HG02852 (cell line): Measurements from ENCODE around the gene ZNF91.
"Not testable (repeated sequence)": the region's sequence is repeated elsewhere in the genome, so short reads cannot be mapped to it uniquely, and the experiment has no call there.

ENCODE experiments used
- ATAC-seq: cut with Tn5 transposase; IDR thresholded peaks from one replicate; pipeline ENCODE4 v1.9.1; 2021; ENCODE audit warnings: mild to moderate bottlenecking, moderate library complexity; ENCODE audit not compliant: unreplicated experiment

The ZNF91 gene

GRCh38 chr19:23399443-23399842, 4.2 kb upstream of the ZNF91 start:
- ATAC-seq: no peak

GRCh38 chr19:23395722-23396117, 449 bp upstream of the ZNF91 start:
- ATAC-seq: not testable (repeated sequence)

GRCh38 chr19:23394511-23394910, 760 bp downstream of the ZNF91 start:
- ATAC-seq: no peak

GRCh38 chr19:23393121-23393520, 2.1 kb downstream of the ZNF91 start:
- no peak for ATAC-seq

DNA sequence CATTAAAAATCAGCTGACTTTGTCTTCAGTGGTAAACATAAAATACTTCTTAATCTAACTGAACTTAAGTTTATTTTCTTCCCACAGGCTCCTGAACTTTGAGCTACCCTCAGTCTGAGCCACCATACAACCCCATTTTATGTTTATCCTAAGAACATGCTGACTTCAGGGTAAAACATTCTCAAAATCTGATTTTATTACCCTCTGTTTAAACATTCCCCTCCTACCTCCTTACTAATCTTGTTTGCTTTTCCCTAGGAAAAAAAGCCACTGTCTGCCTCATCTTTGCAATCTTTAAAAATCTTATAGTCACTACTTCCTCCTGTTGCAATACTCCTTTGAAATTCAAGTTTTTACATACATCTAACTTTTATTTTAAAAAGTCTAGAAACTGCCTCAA, 4.0 kb downstream of the ZNF91 start:
- no peak for ATAC-seq

DNA sequence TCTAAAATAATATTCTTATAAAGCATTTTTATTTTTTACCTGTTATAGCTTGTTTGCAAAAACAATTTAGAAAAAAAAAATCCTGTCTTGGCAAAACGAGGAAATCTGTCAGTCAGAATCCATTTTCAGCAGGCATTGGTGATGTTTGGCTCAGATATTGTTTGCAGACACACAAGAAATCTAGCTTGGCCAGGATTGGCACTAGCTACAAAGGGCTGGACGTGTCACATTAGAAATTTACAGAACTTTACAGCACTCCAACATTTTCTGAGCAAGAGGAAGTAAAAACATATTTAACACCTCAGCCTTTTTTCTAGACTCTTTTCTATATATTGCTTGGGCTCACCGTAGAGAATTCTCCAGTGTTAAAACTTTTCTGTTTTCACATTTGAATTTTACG, 9.9 kb downstream of the ZNF91 start:
- ATAC-seq: no peak

DNA sequence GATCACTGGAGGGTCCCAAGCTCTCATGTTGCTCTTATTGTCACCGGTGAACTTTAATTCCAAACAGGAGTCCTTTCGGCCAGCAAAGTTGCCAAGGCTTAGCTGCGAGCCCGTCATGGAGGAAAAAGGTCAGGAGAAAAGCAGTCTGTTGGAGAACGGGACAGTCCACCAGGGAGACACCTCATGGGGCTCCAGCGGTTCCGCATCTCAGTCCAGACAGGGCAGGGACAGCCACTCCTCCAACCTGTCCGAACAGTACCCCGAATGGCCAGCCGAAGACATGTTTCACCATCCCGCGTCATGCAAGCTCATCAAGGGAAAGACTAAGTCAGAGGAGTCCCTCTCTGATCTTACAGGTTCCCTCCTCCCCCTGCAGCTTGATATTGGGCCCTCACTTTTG, 10.4 kb downstream of the ZNF91 start:
- no peak for ATAC-seq

- ATAC-seq: no peak
Measured at GRCh38 chr19:23384166-23384565, 11.1 kb downstream of the ZNF91 start.

DNA sequence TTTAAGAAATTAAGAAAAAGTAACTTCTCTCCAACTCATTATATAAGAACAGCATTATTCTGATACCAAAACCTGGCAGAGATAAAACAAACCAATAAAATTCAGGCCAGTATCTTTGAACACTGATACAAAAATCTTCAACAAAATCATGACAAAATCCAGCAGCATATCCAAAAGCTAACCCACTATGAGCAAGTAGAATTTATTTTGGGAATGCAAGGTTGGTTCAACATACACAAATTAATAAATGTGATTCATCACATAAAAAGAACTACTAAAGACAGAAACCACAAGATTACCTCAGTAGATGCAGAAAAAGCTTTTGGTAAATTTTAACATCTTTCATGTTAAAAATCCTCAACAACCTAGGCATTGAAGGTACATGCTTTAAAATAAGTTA, 12.3 kb downstream of the ZNF91 start:
- ATAC-seq: no peak

GRCh38 chr19:23381114-23381513, 14.2 kb downstream of the ZNF91 start:
- ATAC-seq: no peak

GRCh38 chr19:23379671-23380070, 15.6 kb downstream of the ZNF91 start:
- ATAC-seq: not testable (repeated sequence)

DNA sequence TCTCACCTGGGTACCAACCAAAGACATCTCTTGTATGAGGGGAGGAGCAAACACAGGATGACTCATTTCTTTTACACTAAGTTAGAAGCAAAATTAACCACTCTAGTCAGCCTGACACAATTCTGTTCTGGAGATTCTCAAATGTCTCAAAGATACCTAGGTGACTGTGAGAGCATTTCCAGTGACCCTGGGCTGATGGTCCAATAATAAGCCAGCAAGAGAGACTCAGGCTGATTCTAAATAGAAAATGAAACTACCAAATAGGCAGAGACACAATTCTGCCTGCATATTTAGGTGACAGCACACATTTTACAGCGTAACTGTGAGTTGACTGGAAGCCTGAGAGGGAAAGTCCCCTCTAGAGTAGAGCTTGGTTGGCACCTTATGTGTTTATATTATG, 16.3 kb downstream of the ZNF91 start:
- ATAC-seq: no peak

DNA sequence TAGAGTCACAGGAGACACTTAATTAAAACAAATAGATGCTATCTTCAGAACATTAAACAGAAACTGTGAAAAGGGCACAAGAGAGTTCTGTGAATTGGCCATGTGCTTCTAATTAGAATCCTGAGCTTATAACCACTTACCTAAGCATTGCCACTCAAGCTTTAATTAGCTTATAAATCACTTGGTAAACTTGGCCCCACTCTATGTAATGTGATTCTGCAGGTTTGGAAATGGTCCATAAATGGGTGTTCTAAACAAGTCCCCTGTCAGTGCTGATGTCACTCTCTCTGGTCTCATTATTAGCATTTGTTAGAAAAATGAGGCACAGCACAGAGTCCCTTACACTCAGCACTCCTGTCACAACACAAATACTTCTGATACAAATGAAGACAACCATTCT, 18.0 kb downstream of the ZNF91 start:
- ATAC-seq: no peak

GRCh38 chr19:23366437-23366836, 28.8 kb downstream of the ZNF91 start:
- ATAC-seq: no peak

GRCh38 chr19:23366031-23366430, 29.2 kb downstream of the ZNF91 start:
- ATAC-seq: not testable (repeated sequence)

DNA sequence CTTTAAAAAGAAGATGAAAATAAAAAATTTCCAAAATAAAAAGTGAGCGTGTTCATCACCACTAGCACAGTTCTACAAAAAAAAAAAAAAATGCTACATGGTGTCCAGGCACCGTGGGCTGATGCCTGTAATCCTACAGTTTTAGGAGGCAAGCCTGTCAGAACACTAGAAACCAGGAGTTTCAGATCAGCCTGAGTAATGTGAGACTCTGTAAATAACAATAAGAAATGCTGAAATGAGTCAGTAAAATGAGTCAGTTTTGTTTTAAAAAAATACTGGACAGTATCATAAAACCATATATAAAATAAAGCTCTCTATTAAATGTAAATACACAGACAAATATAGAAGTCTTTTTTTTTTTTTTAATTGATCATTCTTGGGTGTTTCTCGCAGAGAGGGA, 30.0 kb downstream of the ZNF91 start:
- no peak for ATAC-seq

DNA sequence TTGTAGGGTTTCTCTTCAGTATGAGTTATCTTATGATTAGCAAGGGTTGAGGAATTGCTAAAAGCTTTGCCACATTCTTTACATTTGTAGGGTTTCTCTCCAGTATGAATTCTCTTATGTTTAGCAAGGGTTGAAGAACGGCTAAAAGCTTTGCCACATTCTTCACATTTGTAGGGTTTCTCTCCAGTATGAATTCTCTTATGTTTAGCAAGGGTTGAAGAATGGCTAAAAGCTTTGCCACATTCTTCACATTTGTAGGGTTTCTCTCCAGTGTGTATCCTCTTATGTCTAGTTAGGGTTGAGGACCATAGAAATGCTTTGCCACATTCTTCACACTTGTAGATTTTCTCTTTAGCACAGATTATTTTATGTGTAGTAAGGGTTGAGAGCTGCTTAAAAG, 33.4 kb downstream of the ZNF91 start:
- not testable (repeated sequence) for ATAC-seq

DNA sequence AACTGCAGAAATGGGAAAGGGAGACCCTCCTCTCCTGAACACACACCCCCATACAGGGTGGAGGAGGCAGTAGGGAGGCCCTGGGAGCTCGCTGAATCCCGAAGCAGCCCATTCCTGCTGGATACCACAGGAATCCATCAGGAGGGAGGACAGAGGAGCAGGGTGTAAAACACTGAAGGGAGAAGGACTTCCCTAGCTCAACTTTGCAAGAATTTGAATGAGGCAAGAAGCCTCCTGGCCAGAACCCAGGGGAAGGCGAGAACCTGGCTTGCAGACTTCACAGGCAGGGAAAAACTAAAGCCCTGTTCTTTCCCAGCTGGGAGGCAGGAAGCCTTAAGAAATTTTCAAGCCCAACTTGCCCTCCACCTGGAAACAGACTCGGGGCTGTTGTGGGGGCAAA, 43.5 kb downstream of the ZNF91 start:
- no peak for ATAC-seq

GRCh38 chr19:23346696-23347095, 48.6 kb downstream of the ZNF91 start:
- no peak for ATAC-seq

DNA sequence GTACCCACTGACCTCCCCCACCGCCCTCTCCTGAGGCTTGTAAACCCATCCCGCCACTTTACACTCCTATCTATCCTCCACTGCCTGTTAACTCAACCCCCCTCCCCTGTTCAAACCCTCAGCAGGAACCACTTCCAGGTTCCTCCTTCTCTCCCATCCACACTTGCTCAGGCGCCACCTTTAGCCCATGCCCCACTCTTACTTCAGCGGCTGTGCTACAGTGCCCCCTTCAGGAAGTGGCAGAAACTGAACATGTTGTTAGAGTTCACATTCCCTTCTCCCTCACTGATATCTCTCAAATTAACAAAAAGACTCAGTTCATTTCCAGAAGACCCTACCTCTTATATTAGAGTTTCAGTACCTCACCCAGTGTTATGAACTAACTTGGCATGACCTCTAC, 49.4 kb downstream of the ZNF91 start:
- no peak for ATAC-seq

GRCh38 chr19:23343434-23344010, 51.7 kb downstream of the ZNF91 start:
- no peak for ATAC-seq

DNA sequence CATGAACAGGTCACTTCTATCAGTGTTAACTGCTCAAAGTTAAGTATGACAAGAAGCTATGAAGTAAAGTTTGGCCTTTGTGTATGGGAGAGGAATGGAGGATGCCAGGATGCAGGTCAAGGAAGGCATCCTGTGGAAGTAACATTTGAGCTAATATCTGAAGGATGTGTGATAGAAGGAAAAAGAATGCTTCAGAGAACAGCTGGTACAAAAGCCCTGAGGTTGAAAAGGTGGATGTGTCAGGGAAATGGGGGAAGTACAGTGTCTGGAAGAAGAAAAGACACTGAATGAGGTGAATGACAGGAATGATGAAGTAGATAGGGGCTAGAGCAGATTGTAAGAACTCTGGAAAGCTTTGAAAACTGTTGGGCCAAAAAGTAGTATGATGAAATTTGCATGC, 67.1 kb downstream of the ZNF91 start:
- no peak for ATAC-seq

DNA sequence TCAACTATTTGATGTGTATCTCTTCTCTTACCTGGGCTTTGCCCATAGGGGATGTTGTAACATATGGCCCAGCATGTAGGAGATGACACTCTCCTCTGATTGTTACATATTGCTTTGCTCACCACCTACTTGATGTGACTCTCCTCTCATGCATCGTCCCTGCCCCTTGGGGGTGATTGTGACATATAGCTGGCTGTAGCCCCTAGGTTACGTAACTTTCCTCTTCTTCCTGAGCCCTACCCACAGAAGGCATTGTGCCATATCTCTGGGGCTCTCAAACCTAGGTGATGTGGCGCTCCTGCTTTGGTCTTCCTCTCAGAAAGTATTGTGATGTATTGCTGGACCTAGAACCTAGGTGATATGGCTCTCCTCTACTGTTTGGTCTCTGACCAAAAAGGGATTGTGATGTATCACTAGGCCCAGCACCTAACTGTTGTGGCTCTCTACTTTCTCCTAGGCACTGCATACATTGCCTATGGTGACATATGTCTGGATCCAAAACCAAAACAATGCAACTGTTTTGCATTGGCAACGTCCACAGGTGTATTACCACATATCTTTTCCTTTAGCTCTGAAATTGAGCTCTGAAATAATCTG, 73.2 kb downstream of the ZNF91 start:
- no peak for ATAC-seq
